ENCODE data around the gene ZCCHC3. TPM values are rescaled to one million over a fixed set of nuclear protein-coding genes. Genes with fewer than 3 reads are reported as not detected.

ZCCHC3 gene
- total RNA-seq, 1 donor from 2014 or later = 15.6 TPM

DNA sequence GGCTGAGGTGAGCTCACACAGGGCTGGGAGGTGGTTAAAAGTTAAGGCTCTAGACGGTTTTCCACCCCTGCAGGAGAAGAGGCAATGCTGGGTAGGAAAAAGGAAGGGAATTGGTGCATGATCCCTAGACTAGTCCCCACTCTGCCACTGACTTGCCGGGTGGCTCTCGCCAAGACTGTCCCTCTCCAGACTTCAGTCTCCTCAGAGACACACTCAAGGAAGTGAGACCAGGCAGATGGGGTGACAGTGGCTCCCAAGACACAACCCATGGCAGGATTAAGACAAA lies 19.9 kb upstream of the ZCCHC3 start:
- peak; percentile 38 for DNase-seq (ENCODE audit: low spot score)
- ATAC-seq = no peak
- intact Hi-C loops (cut with DNase I) = loop anchor here (10.0 kb wide), 1 partner anchor 57 kb away; no protein-coding TSS in a partner anchor

- intact Hi-C loops (cut with DNase I) = loop anchor here (10.0 kb wide), 1 partner anchor 57 kb away; no protein-coding TSS in a partner anchor
- DNase-seq (ENCODE audit: low spot score) = peak; percentile 59
- ATAC-seq = peak; percentile 40
Measured at GRCh38 chr20:278181-278580, 19.2 kb upstream of the ZCCHC3 start.

DNA sequence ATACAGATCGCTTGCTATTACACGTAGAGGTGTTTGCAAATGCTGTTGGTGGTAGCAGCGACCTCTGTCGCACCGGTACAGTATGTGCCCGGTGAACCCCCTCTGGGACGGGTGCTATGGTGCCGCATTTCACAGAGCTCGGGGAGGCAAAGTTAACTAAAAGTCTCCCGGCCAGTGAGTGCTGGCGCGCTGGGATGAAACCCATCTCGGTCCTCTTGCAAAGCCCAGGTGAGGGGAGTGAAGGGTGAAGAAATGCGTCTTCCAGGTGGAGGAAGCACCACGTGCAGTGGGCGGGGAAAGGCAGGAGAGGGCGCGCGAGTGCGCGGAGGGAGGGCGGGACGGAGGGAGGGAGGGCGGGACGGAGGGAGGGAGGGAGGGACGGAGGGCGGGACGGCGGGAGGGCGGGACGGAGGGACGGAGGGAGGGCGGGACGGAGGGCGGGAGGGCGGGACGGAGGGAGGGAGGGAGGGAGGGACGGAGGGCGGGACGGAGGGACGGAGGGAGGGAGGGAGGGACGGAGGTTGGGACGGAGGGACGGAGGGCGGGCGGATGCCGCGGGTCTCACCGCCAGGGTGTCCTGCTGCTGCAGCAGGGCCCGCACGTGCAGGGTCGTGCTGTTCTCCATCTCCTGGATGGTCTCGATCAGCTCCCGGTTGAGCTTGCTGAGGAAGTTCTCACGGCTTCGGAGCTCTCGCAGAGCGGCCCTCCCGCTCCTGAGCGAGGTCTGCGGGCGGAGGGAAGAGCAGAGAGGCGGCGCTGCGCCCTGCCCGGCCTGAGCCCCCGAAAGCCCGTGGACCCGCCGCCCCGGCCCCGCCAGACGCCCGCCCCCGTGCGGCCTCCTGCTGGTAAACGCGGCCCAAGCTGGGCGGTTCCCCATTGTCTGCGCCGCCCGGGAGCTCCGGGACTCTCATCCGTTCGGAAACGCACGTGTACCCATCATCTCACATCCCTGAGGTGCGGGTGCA lies 18.5 kb upstream of the ZCCHC3 start:
- ATAC-seq (peak; percentile 79), DNase-seq (ENCODE audit: low spot score) (peak; percentile 85)
- intact Hi-C loops (cut with DNase I) = loop anchor here (10.0 kb wide), 1 partner anchor 56 kb away; no protein-coding TSS in a partner anchor

DNA sequence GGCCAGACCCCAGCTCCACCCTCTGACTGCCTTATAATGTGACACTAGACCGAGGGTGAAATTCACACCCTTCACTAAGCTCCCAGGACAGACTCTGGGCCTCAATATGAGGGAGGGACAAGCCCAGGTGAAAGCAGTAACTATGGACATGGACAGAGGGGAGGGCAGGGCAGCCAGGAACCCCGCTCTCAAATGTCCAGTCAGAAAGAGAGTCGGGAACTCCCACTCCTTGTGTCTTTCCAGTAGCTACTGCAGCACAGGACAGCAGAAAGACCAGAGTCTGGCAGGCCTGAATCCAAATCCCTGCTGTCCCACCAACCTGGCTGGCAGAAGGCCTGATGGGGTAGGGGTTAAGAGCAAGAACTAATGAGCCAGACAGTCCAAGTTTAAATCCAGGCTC lies 13.2 kb upstream of the ZCCHC3 start:
- no peak for DNase-seq (ENCODE audit: low spot score)
- no peak for ATAC-seq
- intact Hi-C loops (cut with DNase I) = no loop called here

GRCh38 chr20:286508-286907 lies 10.9 kb upstream of the ZCCHC3 start:
- intact Hi-C loops (cut with DNase I) = no loop called here
- ATAC-seq = no peak
- no peak for DNase-seq (ENCODE audit: low spot score)

DNA sequence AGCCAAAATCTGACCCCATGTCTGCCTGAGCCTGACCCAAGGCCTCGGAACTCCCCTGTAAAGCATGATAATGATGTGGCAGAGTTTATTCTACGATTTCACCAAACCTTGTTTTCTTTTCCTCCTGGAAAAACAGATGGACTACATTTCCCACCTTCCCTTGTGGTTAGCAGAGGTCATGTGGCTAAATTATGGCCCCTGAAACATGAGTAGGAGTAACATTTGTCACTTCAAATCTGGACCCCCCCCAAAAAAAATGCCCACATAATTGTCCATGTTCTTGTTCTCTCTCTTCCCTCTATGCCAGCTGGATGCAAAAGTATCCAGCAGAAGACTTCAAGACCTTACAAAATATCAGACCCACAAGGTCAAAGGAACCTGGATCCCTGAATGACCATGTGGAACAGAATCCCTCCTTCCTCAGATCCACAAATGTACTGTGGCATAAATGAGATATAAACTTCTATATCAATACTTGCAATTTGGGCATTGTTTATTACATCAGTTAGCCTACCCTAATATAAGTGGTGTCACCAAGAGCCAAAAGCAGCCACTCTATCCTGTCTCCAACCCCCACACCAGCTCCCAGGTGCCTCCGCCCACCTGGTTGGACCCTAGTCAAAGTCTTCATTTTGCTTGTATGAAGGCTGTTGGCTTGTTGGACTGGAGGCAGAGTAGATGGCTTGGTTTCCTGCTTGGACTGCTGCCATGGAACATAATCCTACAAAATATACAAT lies 8.2 kb upstream of the ZCCHC3 start:
- DNase-seq (ENCODE audit: low spot score) = no peak
- intact Hi-C loops (cut with DNase I) = no loop called here
- no peak for ATAC-seq

DNA sequence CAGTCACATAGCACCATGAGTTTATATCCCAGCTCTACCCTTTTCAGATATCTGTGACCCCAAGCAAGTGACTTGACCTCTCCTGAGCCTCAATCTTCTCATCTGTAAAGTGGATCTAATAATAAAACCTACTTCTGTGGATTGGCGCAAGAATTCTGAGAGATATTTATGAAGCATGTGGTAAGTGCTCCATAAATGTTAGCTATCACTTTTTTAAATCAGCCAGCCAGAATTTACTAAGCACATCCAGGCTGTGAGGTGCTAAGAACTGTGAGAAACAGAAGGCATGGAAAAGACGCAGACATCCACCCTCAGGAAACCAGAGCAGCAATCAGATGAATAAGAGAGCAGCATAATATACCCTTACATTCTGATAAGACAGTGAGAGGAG lies 7.7 kb upstream of the ZCCHC3 start:
- ATAC-seq (no peak), DNase-seq (ENCODE audit: low spot score) (no peak)
- intact Hi-C loops (cut with DNase I) = no loop called here

DNA sequence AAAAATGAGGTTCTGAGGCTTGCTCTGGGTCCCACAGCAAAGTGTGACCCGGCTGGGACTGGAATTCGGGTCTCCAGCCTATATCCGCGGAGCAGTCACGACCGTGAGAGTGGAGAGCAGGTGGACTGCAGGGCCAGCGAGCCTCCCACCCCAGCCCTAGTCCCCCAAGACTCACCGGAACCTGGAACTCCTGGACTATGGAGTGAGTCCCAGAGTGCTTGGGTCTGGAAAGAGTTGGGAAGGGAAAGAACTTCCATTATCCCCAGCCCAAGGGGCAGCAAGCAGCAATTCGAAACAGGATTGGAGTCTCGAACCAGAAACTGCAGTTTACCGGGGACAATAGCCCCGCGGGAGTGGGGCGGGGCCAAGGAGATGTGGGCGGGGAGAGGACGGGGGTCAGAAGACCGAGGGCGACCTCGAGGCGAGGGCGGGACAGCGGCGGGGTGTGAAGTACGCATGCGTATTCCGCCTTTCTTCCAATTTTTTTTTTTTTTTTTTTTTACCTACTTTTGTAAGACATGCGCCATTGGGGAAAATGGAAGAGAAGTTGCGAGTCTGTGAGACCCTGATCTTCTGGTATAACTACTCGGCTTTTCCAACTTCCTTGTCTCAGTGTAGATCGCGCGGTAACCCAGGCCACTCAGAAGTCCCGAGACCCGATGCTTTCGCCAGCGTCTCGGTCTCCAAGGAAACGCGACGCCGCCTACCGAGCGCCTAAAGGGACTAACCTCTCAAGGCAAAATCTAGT lies 7.1 kb upstream of the ZCCHC3 start, which contains the start of gene C20orf96:
C20orf96 (minus strand) TSS at position 667 of the 748 bp plus-strand sequence; CDS start at position 527, 140 bp downstream.
- intact Hi-C loops (cut with DNase I) = no loop called here
- ATAC-seq = peak; percentile 99
- peak; percentile 97 for DNase-seq (ENCODE audit: low spot score)

- intact Hi-C loops (cut with DNase I) = no loop called here
- no peak for ATAC-seq
- no peak for DNase-seq (ENCODE audit: low spot score)
Measured at GRCh38 chr20:294602-295001, 2.8 kb upstream of the ZCCHC3 start.

- DNase-seq (ENCODE audit: low spot score) (no peak), ATAC-seq (no peak)
- intact Hi-C loops (cut with DNase I) = no loop called here
Measured at GRCh38 chr20:295804-296203, 1.6 kb upstream of the ZCCHC3 start.

DNA sequence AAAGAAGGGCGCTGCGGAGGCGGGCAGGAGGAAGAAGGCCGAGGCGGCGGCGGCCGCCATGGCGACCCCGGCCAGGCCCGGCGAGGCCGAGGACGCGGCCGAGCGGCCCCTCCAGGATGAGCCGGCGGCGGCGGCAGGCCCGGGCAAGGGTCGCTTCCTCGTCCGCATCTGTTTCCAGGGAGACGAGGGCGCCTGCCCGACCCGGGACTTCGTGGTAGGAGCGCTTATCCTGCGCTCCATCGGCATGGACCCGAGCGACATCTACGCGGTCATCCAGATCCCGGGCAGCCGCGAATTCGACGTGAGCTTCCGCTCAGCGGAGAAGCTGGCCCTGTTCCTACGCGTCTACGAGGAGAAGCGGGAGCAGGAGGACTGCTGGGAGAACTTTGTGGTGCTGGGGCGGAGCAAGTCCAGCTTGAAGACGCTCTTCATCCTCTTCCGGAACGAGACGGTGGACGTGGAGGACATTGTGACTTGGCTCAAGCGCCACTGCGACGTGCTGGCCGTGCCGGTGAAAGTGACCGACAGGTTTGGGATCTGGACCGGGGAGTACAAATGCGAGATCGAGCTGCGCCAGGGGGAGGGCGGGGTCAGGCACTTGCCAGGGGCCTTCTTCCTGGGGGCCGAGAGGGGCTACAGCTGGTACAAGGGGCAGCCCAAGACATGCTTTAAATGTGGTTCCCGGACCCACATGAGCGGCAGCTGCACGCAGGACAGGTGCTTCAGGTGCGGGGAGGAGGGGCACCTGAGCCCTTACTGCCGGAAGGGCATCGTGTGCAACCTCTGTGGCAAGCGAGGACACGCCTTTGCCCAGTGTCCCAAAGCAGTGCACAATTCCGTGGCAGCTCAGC lies 780 bp downstream of the ZCCHC3 start:
- intact Hi-C loops (cut with DNase I) = no loop called here
- DNase-seq (ENCODE audit: low spot score) (peak; percentile 81), ATAC-seq (peak; percentile 50)

DNA sequence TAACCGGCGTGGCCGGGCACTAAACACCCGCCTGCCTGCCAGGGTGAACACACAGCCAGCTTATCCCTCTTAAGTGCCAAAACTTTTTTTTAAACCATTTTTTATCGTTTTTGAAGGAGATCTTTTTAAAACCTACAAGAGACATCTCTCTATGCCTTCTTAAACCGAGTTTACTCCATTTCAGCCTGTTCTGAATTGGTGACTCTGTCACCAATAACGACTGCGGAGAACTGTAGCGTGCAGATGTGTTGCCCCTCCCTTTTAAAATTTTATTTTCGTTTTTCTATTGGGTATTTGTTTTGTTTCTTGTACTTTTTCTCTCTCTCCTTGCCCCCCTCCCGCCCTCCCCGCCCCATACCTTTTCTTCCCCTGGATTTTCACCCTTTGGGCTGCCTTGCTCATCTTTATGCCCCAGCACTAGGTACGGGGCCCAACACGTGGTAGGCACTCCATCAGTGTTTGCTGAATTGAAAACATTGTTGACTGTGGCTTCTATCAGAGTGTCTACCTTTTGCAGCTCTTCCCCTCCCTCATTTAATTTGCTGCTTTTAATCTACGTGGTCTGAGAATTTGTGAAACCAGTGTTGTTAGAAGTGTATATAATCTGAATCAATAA lies 1.5 kb downstream of the ZCCHC3 start:
- no peak for DNase-seq (ENCODE audit: low spot score)
- intact Hi-C loops (cut with DNase I) = no loop called here
- ATAC-seq = no peak

GRCh38 chr20:300345-300990 lies 3.1 kb downstream of the ZCCHC3 start:
- no peak for ATAC-seq
- DNase-seq (ENCODE audit: low spot score) = no peak
- intact Hi-C loops (cut with DNase I) = no loop called here

- intact Hi-C loops (cut with DNase I) = no loop called here
- DNase-seq (ENCODE audit: low spot score) = no peak
- no peak for ATAC-seq
Measured at GRCh38 chr20:301886-302848, 4.8 kb downstream of the ZCCHC3 start.

DNA sequence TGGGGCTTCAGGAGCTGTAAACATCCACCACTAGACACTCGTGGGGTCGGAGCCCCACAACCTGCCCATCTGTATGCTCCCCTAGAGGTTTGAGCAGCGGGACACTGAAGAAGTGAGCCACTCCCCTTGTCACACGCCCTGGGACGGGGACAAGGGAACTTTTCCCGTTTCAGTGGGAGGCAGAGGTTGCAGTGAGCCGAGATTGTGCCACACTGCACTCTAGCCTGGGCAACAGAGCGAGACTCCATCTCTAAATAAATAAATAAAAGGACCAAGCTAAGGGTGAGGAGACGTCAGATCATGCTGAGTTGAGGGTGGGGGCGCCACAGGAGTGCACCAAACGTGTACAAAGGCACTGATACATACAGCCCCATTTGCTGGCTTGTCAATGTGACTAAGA lies 8.4 kb downstream of the ZCCHC3 start:
- no peak for ATAC-seq

GRCh38 chr20:308427-309038 lies 11.2 kb downstream of the ZCCHC3 start:
- ATAC-seq (no peak), DNase-seq (ENCODE audit: low spot score) (no peak)
- intact Hi-C loops (cut with DNase I) = no loop called here

More for the DNA sequence above, 8.4 kb downstream of the ZCCHC3 start:
- intact Hi-C loops (cut with DNase I) = no loop called here
- no peak for DNase-seq (ENCODE audit: low spot score)
